T-helper 9 cell (primary cell): ENCODE data around the gene SLC25A11.
A peak's percentile ranks its signal among the peaks of the same experiment; 100 is the strongest.

Experiments
- DNase-seq: peaks from one replicate; pipeline ENCODE4 v3.0.0-alpha.2; 2020

The SLC25A11 gene

GRCh38 chr17:4966844-4967538 is 27.1 kb upstream of the SLC25A11 start:
- DNase-seq: peak; percentile 85

GRCh38 chr17:4965311-4965986 is 25.6 kb upstream of the SLC25A11 start:
- no peak for DNase-seq

- DNase-seq: no peak
These were observed 20.6 kb upstream of the SLC25A11 start for GRCh38 chr17:4960279-4960922.

GRCh38 chr17:4959261-4959965 is 19.6 kb upstream of the SLC25A11 start:
- no peak for DNase-seq

- DNase-seq: no peak
These were observed 18.3 kb upstream of the SLC25A11 start for GRCh38 chr17:4958102-4958501.

- DNase-seq: peak; percentile 28
These were observed 16.7 kb upstream of the SLC25A11 start for GRCh38 chr17:4956493-4957061.

- DNase-seq: no peak
These were observed 15.2 kb upstream of the SLC25A11 start for GRCh38 chr17:4955091-4955490.

- no peak for DNase-seq
These were observed 13.7 kb upstream of the SLC25A11 start for GRCh38 chr17:4953451-4953961.

GRCh38 chr17:4951486-4951885 is 11.6 kb upstream of the SLC25A11 start:
- DNase-seq: no peak

- DNase-seq: no peak
These were observed 10.9 kb upstream of the SLC25A11 start, which contains the start of gene ENO3 for GRCh38 chr17:4950746-4951204. Gene ENO3, plus strand, starts transcription at chr17:4951119. Its CDS starts 711 bp downstream, at chr17:4951830.

GRCh38 chr17:4950075-4950745 is 10.4 kb upstream of the SLC25A11 start:
- no peak for DNase-seq

GRCh38 chr17:4949321-4950074 is 9.7 kb upstream of the SLC25A11 start:
- DNase-seq: peak; percentile 64

- peak; percentile 49 for DNase-seq
These were observed 9.1 kb upstream of the SLC25A11 start for GRCh38 chr17:4948931-4949320.

- peak; percentile 82 for DNase-seq
These were observed 8.5 kb upstream of the SLC25A11 start, which contains the start of gene PFN1 for GRCh38 chr17:4948166-4948930. Gene PFN1, minus strand, starts transcription at chr17:4948530. Its CDS starts 136 bp downstream, at chr17:4948394.

- peak; percentile 59 for DNase-seq
These were observed 7.7 kb upstream of the SLC25A11 start for GRCh38 chr17:4947411-4948165.

GRCh38 chr17:4947010-4947410 is 7.2 kb upstream of the SLC25A11 start:
- DNase-seq: no peak

- DNase-seq: no peak
These were observed 6.6 kb upstream of the SLC25A11 start for GRCh38 chr17:4946312-4946976.

GRCh38 chr17:4945944-4946280 is 6.1 kb upstream of the SLC25A11 start:
- no peak for DNase-seq
